GM21526 (cell line): ENCODE measurements around the gene NCKAP5.
A peak's percentile ranks its signal among the peaks of the same experiment; 100 is the strongest.

Experiments used
- ATAC-seq: cut with Tn5 transposase; IDR thresholded peaks from one replicate; pipeline ENCODE4 v1.9.1; 2021; ENCODE audit warnings: moderate library complexity; ENCODE audit not compliant: unreplicated experiment, low FRiP score

Gene NCKAP5

DNA sequence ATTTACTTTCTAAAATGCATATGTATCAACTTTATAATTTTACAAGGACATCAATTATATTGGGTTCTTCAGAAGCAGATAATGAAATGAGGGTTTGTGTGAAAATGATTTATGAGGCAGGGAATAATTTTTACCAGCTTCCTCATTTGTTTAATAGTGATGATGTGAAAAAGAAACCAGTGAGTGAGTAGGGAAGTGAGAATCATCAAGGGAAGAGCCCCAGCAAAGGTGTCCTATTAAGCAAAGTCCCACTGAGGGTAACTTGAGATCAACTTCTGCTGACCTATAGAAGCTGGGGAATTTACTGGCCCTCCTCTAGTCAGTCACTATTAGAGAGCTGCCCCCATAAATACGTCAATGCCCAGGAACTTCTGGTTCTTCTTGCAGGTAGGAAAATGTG is 631.5 kb downstream of the NCKAP5 start:
- ATAC-seq: peak; percentile 89

DNA sequence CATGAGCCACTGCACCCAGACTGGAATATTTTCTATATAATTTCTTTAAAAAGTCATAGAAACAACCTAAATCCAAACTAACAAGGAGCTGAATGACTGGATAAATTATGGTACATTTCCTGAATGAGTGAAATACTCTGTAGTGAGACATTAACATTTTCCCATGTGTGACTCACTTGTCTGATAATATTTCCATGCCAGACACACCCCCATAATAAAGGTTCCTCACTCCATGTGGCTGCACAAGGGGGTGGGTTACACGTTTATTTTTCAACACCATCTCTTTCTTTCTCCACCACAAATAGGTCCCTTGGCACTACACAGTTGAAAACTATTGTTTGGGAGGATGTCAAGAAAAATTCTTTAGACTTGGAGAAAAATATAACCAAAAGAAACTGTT is 632.0 kb downstream of the NCKAP5 start:
- no peak for ATAC-seq

DNA sequence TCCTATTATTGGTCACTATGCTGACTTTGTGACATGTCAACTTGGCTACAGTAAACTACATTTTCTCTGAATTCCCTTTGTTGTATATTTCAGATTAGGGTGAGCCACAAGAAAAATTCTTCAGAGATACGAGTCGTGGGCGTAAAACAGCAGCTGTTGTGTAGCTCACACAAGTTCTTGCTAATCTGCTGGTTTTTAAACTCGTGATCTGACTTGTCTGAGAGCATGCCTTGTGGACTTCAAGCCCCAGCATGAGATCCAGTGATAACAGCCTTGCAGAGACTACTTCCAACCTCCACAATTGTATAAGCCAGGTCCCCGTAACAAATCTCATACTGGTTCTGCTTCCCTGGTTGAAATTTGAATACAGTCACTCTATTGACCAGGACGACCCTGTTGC is 638.5 kb downstream of the NCKAP5 start:
- no peak for ATAC-seq

DNA sequence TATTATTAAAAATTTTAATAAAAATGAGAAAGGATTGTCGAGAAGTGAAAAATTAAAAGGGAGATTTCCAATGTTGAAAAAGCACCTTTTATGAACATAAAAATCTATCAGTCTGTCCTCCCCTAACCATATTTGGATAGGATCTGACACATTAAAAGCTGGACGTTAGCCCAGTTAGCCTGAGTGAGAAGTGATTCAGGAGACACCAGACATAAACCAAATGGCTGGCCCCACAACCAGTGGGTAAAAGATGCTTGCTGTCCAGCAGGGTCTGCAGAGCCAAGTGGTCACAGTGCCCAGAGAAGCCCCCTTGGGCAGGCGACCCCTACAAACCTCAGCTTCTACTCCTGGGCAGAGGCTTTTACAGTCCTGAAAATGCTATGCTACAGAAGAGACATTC is 644.5 kb downstream of the NCKAP5 start:
- ATAC-seq: no peak

DNA sequence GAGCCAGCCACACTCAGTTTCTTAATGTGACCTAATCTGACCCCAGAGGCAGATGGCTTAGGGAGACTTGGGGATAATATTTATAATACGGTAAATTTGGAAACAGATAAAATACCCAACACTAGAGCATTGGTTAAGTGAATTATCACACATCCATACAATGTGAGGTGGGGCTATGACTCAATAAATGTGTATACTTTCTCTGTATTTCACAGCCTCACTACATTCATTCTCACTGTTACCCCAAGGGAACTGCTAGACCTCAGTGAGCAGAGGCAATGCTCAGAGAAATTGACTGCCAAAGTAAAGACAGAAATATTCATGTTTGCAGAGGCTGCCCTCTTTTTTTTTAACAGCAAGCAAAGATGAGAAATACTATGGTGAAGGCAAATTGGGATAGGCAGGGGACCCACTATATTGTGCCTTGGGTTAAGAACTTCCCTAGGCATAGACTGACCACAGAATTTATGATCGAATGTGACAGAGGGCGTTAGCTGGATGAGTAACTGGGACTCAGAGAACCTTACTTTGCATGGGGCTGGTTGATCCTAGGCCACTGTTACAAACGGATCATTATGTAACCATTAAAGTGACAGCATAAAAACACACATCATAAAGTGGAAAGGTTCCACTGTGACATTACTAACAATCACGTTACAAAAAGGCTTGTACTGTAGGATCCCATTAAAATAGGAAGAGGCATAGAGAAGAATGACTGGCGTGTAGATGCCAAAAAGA is 652.3 kb downstream of the NCKAP5 start:
- ATAC-seq: no peak

DNA sequence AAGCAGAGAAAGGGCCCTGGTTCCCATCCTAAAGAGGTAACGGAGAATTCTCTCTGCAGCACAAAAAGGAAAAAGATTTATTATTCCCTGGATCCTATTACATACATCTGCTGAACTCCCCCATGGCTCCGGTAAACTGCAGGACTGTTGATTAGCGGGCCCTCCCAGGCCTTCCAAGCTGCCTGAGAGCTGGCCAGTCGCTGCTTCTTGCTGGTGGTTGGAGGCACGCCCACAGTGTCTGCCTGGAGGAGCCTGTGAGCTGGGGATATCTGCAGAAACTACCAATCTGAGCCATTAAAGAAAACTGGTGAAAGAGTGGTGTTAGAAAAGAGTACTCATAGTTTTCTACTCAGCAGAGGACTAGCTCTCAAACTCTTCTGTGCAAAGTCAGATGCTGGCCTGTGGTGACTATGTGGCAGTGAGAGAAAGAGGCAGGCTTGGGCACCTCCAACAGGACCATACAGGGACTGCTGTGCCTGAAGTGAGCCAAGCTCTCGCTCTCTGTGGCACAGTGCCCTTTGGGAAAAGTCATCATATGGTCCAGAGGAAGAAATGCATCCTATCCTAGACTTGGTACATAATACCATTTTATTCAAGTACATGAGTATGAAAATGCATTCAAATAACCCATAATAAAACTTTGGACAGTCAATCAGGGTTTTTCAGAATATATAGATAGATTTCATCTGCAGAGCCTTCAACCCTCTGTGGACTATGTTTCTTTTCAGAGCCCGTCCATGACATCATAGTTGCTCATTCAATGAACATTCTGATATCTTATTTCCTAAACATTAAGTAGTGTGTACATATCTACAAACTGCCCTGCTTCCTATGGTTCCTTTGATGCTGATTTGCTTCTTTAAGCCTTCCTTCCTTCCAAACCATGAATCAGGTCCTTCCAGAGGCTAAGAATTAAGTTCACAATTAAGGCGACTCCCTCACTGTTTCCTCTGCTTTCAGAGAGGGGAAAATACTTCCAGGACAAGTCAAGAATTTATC is 656.2 kb downstream of the NCKAP5 start:
- no peak for ATAC-seq

DNA sequence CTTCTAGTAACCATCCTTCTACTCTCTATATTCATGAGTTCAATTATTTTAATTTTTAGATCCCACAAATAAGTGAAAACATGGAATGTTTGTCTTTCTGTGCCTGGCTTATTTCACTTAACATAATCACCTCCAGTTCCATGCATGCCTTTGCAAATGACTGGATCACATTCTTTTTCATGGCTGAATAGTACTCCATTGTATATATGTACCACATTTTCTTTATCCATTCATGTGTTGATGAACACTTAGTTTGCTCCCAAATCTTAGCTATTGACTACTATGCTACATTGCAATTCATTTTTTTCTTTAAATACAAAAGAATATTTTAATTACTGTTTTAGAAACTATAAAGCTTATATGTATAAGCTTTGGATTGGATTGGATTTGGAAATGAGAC is 657.8 kb downstream of the NCKAP5 start:
- no peak for ATAC-seq

DNA sequence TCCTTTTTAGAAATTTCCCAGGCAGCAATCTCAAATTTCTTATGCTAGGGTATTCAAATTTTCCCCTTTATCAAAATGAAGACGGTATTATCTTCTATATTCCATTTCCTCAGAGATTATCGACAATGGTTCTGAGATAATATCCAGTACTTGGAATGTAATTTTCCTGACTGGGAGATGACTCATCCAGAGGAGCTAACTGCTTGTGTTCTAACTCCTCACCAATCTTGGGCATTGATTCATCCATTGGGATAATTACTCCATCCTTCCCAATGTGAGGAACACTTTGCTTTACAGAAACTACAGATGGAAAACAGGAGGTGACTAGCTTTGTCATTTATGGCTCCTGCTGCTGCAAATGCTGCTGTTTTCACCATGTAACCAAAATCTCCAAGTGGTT is 658.8 kb downstream of the NCKAP5 start:
- ATAC-seq: no peak

DNA sequence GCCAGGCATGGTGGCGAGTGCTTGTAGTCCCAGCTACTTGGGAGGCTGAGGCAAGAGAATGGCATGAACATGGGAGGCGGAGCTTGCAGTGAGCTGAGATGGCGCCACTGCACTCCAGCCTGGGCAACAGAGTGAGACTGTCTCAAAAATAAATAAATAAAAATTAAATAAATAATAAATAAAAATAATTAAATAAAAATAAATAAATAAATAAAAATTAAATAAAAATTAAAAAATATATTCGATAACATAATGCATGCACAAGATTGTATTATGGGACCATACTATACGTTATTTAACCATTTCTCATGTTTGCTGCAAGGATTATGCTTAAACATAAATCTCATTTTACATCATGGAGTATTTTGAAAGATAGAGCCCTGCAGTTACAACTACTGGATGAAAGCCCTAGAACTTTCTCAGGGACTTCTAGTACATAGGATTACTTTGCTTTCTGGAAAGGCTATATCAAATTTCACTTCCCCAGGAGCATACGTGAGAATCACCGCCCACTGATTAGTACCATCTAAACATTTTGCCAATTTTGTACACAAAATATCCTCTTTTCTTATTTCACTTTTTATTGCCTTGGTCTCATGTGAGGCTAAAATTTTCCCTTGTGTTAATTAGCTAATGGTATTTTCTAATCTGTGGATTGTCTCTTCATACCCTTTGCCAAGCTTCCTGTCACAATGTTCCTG is 664.0 kb downstream of the NCKAP5 start:
- no peak for ATAC-seq

DNA sequence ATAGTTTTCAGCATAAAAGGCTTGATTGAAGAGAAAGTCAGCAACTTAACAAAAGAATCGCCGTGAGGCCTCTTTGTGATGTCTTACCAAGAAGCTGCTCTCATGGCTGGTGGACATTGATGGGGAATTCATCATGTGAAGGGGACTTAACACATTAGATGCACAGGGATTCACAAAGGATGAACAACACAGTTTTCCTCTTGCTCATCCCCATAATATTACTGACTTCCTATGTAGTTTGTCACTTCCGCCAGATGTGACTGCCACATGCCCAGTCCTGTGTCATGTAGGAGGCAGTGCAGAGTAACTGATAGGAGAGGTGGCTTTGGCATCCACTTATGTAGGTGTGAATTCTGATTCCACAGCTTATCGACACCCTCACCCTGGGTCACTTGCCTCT is 665.6 kb downstream of the NCKAP5 start:
- ATAC-seq: no peak

DNA sequence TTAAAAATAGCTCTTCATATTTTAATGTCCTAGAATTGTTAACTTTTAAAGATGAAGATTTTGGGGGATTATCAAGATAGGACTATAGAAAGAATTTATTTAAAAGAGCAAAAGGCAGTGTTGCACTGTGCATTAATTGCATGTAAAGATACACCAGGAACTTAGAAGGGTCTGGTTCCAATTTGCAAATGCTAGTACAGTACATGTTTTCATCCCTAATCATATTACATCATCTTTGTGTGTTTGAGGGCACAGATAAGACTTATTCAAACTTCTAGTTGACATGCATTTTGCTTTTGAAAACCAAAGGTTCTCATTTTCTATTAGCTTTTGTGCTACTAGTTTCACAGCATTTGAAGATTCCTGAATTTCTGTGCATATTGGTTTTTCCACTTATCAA is 666.6 kb downstream of the NCKAP5 start:
- ATAC-seq: no peak

DNA sequence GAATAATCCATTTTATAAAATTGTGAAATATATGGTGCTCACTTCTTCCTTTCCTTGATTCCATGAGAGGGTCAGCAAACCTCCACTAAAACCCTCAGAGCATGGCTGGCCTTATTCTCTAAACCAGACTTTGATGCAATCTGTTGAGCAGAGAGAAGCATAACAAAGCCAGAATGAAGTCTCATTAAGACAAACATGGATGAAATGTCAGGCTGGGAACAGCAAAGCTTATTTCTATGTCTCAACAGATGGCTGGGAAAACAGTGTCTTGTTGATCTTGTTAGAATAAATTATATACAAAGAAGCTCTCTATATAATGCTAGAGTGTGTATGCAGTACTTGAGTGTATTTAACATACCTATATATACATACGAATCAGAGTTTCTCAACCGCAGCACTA is 671.2 kb downstream of the NCKAP5 start:
- no peak for ATAC-seq

DNA sequence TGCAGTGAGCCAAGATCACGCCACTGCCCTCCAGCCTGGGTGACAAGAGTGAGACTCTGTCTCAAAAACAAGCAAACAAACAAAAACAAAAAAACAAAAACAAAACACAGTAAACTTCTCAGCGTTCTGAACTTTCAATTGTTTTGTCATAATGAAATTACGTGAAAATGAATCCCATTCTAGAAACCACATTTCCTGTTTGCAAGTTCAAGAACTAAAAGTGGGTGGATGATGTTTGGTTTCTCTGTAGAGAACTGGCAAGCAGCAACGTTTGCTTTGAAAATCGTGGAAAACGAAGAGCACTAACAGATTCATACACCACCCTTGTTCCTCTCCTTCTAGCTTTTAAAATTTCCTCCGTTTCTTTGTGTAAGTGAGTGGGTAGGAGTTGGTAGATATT is 672.2 kb downstream of the NCKAP5 start:
- no peak for ATAC-seq

DNA sequence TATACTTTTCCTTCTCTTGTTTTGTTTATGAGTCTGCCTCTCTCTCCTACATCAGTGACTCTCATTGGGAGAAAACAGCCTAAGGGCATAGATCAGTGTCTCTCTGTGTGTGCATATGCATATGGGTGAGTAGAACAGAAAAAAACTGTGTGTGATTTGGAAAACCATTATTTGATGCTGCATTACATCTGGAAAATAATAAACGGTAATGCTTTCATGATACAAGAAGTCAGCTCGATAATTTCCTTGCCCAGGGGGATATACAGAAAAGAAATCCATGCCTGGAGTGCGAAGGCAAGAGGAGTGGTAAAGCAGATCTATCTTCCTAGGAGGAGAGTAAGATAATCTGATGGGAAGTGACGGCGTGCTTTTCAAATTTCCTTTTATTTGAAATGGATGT is 676.8 kb downstream of the NCKAP5 start:
- no peak for ATAC-seq

DNA sequence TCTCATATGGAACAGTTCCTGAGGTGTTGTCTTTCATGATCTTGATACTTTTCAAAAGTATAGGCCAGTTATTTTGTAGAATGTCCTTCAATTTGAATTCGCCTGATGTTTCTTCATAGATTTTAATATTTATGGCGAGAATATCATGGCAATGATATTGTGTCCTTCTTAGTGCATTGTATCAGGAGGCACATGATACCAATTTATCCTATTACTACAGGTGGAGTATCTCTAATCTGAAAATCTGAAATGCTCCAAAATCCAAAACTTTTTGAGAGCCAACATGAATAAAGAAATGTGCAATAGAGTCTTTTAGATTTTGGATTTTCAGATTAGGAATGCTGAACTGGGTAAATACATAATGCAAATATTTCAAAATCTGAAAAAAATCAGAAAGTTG is 681.7 kb downstream of the NCKAP5 start:
- ATAC-seq: no peak

DNA sequence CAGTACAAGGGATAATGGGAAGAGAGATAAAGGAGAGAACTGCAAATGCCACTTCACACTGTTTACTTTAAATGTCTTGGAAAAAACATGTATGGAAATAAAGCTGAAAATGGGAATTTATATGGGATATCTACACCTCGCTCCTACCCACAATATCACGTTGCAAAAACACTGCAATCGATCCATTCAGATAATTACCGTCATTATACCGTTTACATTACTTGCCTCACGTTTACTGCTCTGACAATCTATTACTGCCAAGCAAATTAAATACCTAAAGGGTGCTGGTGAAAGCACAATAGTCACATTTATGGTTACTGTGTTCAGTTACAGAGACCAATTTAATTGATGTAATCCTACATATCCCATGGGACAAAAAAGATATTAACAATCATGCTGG is 683.6 kb downstream of the NCKAP5 start:
- no peak for ATAC-seq

DNA sequence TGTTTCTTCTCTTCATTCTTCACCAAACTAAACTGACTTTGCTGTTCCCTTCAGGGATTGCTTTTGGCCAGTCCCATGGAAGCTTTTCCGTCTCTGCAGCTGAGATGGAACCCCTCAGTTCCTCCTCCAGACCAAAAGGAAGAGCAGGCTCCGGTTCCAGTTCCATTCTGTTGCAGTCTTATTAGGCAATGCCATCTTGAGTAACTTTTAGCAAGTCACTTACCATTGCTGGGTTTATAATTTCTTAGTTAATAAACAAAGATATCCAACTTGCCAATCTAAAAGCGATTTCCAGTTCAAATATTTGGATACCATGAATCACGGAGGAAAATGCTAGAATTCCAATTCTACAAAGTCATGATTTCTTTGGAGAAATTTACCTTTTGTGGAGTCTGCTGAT is 684.0 kb downstream of the NCKAP5 start:
- no peak for ATAC-seq

DNA sequence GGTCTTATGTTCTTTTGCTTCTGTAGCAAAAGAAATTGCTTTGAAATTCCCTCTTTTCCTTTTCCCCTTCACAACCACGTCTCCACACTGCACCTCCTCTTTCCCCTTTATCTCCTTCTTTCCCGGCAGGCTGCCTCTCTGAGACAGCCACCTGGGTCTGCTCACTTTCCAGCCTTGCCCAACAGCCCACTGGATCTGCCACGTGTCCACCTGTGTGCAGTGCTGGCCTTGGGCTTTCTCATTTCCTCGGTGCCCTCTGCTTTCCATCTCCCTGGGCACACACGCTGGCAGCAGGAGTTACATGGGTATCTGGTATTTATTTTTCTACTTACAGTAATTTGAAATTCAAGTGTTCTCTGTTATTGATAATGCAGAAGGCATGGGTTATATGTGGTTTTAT is 684.8 kb downstream of the NCKAP5 start:
- ATAC-seq: no peak

DNA sequence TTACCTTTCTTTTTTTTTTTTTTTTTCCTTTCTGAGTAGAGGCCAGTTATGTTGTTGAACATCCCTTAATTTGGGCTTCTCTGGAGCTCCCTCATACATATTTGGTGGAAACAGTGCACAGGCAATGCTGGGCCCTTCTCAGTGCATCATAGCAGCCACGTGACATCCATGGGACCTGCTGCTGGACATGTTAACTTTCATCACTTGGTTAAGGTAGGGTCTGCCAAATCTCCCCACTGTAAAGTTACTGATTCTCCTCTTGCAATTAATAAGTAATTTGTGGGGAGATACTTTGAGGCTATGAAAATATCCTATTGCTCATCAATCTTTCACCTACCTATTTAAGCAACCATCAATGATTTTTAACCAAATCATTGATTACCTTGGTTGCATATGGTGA is 686.7 kb downstream of the NCKAP5 start:
- ATAC-seq: no peak

DNA sequence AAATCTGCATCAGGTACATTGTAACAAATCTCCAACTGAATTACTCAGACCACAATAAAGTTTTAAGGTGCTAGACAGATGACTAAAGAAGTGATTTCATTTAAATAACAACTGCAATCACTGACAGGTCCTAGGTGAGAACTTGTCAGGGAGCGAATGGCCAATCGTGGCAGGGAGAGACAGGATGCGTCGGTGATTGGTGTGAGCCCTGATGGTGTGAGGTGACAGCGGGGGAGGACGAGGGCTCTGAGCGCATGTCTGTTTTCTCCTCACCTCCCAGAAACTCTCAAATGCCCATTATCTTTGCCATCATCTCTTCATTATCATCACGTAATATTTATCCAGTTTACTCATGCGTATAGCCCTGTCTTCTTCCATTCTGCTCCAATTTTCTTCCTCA is 690.3 kb downstream of the NCKAP5 start:
- ATAC-seq: no peak

DNA sequence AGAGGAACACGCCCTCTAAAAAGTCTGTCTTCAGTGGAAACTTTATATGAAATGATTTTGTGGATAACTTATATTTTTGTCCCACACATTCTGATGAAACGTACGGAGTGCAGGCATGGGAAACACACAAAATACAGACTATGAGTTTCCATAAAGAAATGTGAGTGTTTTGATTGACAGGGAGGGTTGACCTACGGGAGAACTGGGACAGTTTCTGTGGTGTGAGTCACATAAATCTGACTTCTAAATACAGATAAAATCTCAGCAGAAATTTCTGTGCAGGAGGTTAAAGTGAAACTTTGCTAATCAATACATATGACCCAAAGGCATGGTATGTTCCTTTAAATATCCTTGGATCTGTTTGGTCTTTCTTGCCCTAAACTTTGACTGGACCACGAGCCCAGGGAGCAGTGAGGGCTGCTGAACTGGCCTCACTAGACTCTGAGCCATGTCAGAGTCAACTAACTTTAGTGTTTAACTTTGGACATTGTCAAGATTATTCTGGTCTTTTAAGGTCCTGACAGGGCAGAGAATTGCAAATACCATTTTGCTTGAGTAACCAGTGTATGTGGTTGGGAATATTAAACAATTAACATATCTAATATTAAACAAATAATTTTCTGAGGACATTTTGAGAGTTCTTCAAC is 691.4 kb downstream of the NCKAP5 start:
- no peak for ATAC-seq
